HG03354 (cell line): ENCODE data around the gene LMF1.

Experiments
- ATAC-seq: cut with Tn5 transposase; IDR thresholded peaks from one replicate; pipeline ENCODE4 v1.9.1; 2021; ENCODE audit warnings: mild to moderate bottlenecking; ENCODE audit not compliant: unreplicated experiment, poor library complexity, severe bottlenecking

The LMF1 gene

DNA sequence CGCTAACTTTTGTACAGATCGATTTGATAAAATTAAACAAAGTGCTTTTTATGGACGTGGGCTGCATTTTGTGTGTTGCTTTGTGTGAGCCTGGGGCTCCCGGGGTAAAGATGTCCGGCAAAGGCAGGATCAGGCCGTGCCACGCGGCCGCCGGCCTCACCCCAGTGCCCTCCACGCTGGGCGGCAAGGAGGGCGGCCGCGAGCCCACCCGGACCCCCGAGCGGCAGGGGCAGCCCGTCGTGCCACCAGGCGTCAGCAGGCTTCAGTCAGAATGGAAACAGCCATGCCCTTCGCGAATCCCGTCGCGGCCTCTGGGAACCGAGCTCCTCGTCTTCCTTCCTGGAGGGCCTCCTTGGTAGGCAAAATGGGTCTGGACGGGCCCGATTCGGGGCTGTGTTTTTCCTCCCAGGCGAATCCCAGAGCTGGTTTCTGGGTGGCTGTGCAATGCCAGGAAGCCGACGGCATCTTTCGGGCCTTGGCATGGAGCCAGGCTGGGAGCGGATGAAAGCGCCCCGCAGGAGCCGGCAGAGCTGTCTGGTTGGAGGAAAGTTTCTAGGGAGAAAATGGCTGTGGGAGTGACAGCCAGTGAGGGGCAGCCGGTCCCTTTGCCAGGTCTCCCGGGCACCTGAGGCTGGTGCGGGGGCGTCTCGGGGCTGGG, 16.3 kb upstream of the LMF1 start:
- no peak for ATAC-seq

DNA sequence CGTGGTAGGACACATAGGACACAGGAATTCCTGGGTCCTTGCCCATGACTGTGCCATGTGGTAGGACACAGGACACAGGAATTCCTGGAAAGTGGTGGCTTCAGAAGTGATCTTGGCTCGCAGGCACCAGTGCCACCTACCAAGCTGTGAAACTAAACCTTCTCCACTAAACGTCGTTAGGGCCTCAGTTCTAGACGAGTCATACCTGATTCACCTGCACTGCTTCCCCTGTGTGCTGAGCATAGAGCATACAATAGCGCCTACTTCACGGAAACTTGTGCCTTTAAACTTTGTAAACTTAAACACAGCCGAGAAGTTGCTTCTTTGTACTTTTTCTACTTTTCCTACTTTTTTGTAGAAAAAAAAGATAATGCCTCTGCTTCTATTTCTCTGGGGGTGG, 15.6 kb upstream of the LMF1 start:
- no peak for ATAC-seq

GRCh38 chr16:985646-986400, 15.0 kb upstream of the LMF1 start:
- ATAC-seq: no peak

GRCh38 chr16:984736-985636, 14.2 kb upstream of the LMF1 start:
- no peak for ATAC-seq

- no peak for ATAC-seq
These were observed 13.4 kb upstream of the LMF1 start for GRCh38 chr16:984121-984694.

GRCh38 chr16:983044-984030, 12.6 kb upstream of the LMF1 start:
- no peak for ATAC-seq

DNA sequence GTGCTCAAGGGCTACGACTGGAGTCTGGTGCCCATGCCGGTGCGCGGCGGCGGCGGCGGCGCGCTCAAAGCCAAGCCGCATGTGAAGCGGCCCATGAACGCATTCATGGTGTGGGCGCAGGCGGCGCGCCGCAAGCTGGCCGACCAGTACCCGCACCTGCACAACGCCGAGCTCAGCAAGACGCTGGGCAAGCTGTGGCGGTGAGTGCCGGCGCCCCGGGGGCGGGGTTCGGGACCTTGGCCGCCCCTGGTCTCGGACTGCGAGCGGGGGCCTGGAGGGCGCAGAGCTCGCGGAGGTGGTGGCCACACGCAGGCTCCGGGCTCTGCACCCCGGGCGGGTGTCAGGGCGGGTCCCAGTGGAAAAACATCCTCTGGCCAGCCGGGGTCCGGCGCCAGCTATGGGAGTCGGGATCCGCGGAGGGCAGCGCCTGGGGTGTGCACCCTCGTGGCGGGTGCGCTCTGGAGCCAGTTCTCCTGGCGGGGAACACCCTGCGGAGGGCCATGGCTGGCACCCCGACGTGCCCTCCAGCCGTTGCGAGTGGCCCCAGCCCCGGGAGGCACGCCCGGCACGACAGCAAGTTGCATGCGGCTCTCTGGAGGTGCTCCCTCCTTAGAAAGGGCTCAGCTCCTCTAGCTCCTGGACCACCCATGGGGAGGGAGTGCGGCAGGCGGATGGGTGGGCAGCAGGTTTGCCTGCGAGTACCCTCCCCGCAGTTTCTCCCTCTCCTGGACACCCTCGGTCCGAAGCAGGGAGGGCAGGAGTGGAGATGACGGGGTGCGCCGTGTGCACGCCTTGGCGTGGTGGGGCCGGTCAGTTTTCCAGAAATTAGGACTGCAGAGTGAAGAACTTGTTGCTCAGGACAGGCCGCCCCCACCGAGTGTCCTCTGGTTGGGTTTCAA, 11.6 kb upstream of the LMF1 start:
- ATAC-seq: no peak

DNA sequence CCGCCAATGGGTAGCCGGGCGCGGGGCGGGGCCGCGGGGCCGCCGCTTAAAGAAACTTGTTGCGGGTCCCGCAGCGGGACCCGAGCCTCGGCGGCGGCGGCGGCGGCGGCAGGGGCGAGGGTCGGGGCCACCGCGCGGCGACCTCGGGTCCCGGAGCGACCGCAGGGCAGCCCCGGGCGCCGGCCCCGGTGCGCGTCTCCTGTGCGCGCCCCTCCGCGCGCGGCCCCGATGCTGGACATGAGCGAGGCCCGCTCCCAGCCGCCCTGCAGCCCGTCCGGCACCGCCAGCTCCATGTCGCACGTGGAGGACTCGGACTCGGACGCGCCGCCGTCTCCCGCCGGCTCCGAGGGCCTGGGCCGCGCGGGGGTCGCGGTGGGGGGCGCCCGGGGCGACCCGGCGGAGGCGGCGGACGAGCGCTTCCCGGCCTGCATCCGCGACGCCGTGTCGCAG, 10.9 kb upstream of the LMF1 start, which contains the start of gene SOX8:
SOX8 (plus strand) TSS at position 76 of the 450 bp plus-strand sequence; CDS start at position 229, 153 bp downstream.
- ATAC-seq: no peak

- ATAC-seq: no peak
These were observed 9.7 kb upstream of the LMF1 start for GRCh38 chr16:980595-980854.

GRCh38 chr16:979859-980594, 9.2 kb upstream of the LMF1 start:
- no peak for ATAC-seq

DNA sequence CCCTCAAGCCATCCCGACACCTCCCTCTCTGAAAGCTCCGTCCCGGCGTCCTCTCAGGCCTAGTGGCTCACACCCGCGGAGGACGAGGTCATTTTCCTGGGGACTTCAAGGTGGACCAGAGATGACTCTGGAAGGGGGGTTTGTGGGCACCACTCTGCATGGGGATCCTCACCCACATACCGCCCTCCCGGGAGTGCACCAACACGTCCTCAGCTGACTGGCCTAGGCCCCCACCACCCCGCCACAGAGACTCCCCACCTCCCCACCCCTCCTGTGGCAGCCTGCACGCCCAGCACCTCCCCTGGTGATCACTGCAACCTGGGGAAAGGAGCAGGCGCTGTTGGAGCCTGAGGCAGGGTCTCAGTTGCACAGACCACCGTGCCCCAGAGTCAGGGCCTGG, 8.4 kb upstream of the LMF1 start:
- ATAC-seq: no peak

DNA sequence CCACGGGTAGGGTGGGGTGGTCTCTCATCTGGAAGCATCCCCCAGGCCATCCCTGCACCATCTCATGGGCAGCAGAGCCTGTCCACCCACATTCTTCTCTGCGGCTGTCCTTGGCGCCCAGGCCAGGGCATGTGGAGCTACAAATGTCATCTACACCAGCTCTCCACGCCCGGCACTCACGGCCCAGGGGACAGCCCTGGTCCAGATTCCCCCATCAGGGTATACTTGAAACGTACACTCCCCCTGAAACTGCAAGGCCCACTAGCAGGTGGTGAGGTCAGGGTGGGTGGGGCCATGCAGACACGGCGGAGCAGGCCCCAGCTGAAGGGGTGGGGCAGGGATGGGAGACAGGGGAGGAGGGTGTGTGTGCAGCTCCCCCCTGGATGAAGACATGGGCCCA, 7.6 kb upstream of the LMF1 start:
- no peak for ATAC-seq

GRCh38 chr16:977896-978295, 7.1 kb upstream of the LMF1 start:
- no peak for ATAC-seq

GRCh38 chr16:977081-977701, 6.4 kb upstream of the LMF1 start:
- ATAC-seq: no peak

- ATAC-seq: no peak
These were observed 5.7 kb upstream of the LMF1 start for GRCh38 chr16:976389-976931.

- ATAC-seq: no peak
These were observed 4.5 kb upstream of the LMF1 start for GRCh38 chr16:975291-975690.
